DND-41 (cell line): ENCODE data around the gene MOCOS.

ENCODE experiments used
- CTCF ChIP-seq: IDR thresholded peaks from 2 replicates; pipeline ENCODE4 v1.5.1; 2012; ENCODE audit warnings: borderline replicate concordance, low read length, moderate library complexity, mild to moderate bottlenecking; ENCODE audit not compliant: poor library complexity, severe bottlenecking; ENCODE audit errors: extremely low read depth
- EZH2 ChIP-seq: IDR thresholded peaks from 3 replicates; pipeline ENCODE4 v1.6.1; 2012; ENCODE audit warnings: borderline replicate concordance, low read depth, mild to moderate bottlenecking, moderate library complexity, low read length, inconsistent platforms; ENCODE audit not compliant: severe bottlenecking

- TF ChIP-seq CTCF, result no peak
- TF ChIP-seq EZH2, result no peak
Measured at GRCh38 chr18:36153771-36154170, 33.5 kb upstream of the MOCOS start.
